ENCODE data around the gene FAU. TPM values are rescaled to one million over a fixed set of nuclear protein-coding genes. Genes with fewer than 3 reads are reported as not detected.

The FAU gene
- total RNA-seq, 1 experiment from 2014 or later = 1,001 TPM

DNA sequence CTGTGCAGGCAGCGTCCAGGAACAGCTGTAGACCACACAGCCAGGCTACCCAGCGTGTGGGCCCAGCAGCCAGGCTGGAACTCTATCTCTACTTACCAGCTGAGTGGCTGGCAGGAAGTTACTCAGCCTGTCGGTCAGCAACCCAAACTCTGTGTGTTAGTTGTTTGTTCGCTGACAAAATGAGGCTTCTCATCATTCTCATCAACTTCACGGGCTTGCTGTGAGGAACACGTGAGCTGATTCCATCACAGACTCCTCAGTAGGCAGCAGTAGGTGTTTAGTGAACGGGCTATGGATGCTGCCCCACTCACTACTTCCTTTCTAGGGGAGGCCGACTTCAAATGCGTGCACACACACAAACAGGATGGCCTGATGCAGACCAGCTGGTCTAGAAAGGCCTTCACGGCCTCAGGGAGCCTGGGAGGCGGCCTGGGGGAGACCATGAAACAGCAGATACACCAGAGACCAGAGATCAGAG lies 47.3 kb upstream of the FAU start:
- ChIA-PET CTCF (no interaction called here), POLR2A (interaction anchor here (0.6 kb wide), 1 partner anchor 32 kb away, joined by 3 read pairs; no protein-coding TSS in a partner anchor)
- 0 out of 2 replicates have a peak, but pooled peaks cover 10% of the 10 kb centered on the region for H3K4me1 ChIP-seq (ENCODE audit: control insufficient read depth, insufficient read depth, low read length)
- H3K27me3 ChIP-seq (ENCODE audit: control insufficient read depth, insufficient read depth, low read length) = no peaks in the 10 kb centered on the region
- in situ Hi-C loops (cut with HindIII; ENCODE audit: low pct_unique_long_range_greater_than_20kb, low sequenced_read_pairs) = no loop called here
- H3K9me3 ChIP-seq (ENCODE audit: control insufficient read depth, insufficient read depth, low read depth, low read length) = no peaks in the 10 kb centered on the region
- ATAC-seq (peak; percentile 47; the same call in 1 of the 2 replicates), DNase-seq (ENCODE audit: low read depth, low spot score) (no peak)
- no peak for TF ChIP-seq POLR2AphosphoS5 (IDR thresholded peaks at IDR 0.05; ENCODE audit: low read depth, low read length)
- peak overlapping the region; percentile 13; the same call in 1 of the 2 replicates for H3K27ac ChIP-seq (ENCODE audit: low read length)
- BruUV-seq (replicated peaks) = no TSS peak
- intact Hi-C loops (cut with micrococcal nuclease; ENCODE audit: unreplicated experiment) = no loop called here
- H3K4me3 ChIP-seq (ENCODE audit: low read depth in 2 of 2, low read length in 2 of 2) = no peak overlapping the region
- H3K36me3 ChIP-seq (ENCODE audit: control insufficient read depth, insufficient read depth, low read length) = no peaks in the 10 kb centered on the region

DNA sequence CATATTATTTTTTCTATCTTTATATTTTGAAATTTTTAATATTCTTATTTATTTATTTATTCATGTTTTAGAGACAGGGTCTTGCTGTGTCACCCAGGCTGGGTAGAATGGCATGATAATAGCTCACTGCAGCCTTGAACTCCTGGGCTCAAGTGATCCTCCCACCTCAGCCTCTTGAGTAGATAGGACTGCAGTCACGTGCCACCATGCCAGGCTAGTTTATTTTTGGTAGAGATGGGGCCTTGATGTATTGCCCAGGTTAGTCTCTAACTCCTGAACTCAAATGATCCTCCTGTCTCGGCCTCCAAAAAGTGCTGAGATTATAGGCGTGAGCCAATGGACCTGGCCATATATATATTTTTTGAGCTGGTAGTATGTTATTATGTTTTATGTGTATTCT lies 45.7 kb upstream of the FAU start:
- H3K9me3 ChIP-seq (ENCODE audit: control insufficient read depth, insufficient read depth, low read depth, low read length) = no peaks in the 10 kb centered on the region
- H3K36me3 ChIP-seq (ENCODE audit: control insufficient read depth, insufficient read depth, low read length) = no peaks in the 10 kb centered on the region
- BruUV-seq (replicated peaks) = no TSS peak
- ATAC-seq = no peak
- no peak overlapping the region for H3K27ac ChIP-seq (ENCODE audit: low read length)
- intact Hi-C loops (cut with micrococcal nuclease; ENCODE audit: unreplicated experiment) = no loop called here
- H3K4me3 ChIP-seq (ENCODE audit: low read depth in 2 of 2, low read length in 2 of 2) = no peak overlapping the region
- H3K4me1 ChIP-seq (ENCODE audit: control insufficient read depth, insufficient read depth, low read length) = 0 out of 2 replicates have a peak, but pooled peaks cover 10% of the 10 kb centered on the region
- no peaks in the 10 kb centered on the region for H3K27me3 ChIP-seq (ENCODE audit: control insufficient read depth, insufficient read depth, low read length)
- CTCF ChIA-PET = no interaction called here
- TF ChIP-seq POLR2AphosphoS5 (IDR thresholded peaks at IDR 0.05; ENCODE audit: low read depth, low read length) = no peak
- TF ChIP-seq, protein P1, sequence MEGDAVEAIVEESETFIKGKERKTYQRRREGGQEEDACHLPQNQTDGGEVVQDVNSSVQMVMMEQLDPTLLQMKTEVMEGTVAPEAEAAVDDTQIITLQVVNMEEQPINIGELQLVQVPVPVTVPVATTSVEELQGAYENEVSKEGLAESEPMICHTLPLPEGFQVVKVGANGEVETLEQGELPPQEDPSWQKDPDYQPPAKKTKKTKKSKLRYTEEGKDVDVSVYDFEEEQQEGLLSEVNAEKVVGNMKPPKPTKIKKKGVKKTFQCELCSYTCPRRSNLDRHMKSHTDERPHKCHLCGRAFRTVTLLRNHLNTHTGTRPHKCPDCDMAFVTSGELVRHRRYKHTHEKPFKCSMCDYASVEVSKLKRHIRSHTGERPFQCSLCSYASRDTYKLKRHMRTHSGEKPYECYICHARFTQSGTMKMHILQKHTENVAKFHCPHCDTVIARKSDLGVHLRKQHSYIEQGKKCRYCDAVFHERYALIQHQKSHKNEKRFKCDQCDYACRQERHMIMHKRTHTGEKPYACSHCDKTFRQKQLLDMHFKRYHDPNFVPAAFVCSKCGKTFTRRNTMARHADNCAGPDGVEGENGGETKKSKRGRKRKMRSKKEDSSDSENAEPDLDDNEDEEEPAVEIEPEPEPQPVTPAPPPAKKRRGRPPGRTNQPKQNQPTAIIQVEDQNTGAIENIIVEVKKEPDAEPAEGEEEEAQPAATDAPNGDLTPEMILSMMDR (IDR thresholded peaks at IDR 0.05) = no peak
- TF ChIP-seq, protein P2, sequence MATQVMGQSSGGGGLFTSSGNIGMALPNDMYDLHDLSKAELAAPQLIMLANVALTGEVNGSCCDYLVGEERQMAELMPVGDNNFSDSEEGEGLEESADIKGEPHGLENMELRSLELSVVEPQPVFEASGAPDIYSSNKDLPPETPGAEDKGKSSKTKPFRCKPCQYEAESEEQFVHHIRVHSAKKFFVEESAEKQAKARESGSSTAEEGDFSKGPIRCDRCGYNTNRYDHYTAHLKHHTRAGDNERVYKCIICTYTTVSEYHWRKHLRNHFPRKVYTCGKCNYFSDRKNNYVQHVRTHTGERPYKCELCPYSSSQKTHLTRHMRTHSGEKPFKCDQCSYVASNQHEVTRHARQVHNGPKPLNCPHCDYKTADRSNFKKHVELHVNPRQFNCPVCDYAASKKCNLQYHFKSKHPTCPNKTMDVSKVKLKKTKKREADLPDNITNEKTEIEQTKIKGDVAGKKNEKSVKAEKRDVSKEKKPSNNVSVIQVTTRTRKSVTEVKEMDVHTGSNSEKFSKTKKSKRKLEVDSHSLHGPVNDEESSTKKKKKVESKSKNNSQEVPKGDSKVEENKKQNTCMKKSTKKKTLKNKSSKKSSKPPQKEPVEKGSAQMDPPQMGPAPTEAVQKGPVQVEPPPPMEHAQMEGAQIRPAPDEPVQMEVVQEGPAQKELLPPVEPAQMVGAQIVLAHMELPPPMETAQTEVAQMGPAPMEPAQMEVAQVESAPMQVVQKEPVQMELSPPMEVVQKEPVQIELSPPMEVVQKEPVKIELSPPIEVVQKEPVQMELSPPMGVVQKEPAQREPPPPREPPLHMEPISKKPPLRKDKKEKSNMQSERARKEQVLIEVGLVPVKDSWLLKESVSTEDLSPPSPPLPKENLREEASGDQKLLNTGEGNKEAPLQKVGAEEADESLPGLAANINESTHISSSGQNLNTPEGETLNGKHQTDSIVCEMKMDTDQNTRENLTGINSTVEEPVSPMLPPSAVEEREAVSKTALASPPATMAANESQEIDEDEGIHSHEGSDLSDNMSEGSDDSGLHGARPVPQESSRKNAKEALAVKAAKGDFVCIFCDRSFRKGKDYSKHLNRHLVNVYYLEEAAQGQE (IDR thresholded peaks at IDR 0.05; ENCODE audit: insufficient read depth in 1 of 2, low read depth in 2 of 2, low read length in 1 of 2) = no peak
- TF ChIP-seq TCF7L2 (IDR thresholded peaks at IDR 0.05; ENCODE audit: low read depth, low read length) = no peak
- no peak for TF ChIP-seq SIN3A (IDR thresholded peaks at IDR 0.05; ENCODE audit: borderline replicate concordance, insufficient read depth, low read depth, low read length)
- in situ Hi-C loops (cut with HindIII; ENCODE audit: low pct_unique_long_range_greater_than_20kb, low sequenced_read_pairs) = no loop called here
- no peak for DNase-seq (ENCODE audit: low read depth, low spot score)
- POLR2A ChIA-PET = no interaction called here

DNA sequence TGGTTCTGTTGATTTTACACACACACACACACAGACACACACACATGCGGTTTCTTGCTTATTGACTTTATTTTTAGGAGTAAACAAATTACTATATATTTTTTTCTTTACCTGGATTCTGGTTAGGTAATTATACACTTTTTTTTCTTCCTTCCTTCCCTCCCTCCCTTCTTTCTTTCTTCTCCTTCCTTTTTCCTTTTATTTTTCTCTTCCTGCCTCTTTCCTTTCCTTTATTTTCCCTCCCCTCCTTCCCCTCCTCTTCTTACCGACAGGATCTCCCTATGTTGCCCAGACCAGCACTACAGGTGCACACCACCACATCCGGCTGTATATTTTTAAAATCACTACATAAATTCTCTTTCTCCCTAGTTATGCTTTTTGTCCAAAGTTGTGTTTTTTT lies 45.0 kb upstream of the FAU start:
- in situ Hi-C loops (cut with HindIII; ENCODE audit: low pct_unique_long_range_greater_than_20kb, low sequenced_read_pairs) (no loop called here), intact Hi-C loops (cut with micrococcal nuclease; ENCODE audit: unreplicated experiment) (no loop called here)
- Histone ChIP-seq H3K27ac (ENCODE audit: low read length) (no peak overlapping the region), H3K9me3 (ENCODE audit: control insufficient read depth, insufficient read depth, low read depth, low read length) (no peaks in the 10 kb centered on the region), H3K36me3 (ENCODE audit: control insufficient read depth, insufficient read depth, low read length) (no peaks in the 10 kb centered on the region), H3K27me3 (ENCODE audit: control insufficient read depth, insufficient read depth, low read length) (no peaks in the 10 kb centered on the region), H3K4me3 (ENCODE audit: low read depth in 2 of 2, low read length in 2 of 2) (no peak overlapping the region), H3K4me1 (ENCODE audit: control insufficient read depth, insufficient read depth, low read length) (0 out of 2 replicates have a peak, but pooled peaks cover 10% of the 10 kb centered on the region)
- POLR2A ChIA-PET = no interaction called here
- no TSS peak for BruUV-seq (replicated peaks)
- DNase-seq (ENCODE audit: low read depth, low spot score) (no peak), ATAC-seq (no peak)
- CTCF ChIA-PET = no interaction called here
- TF ChIP-seq POLR2AphosphoS5 (IDR thresholded peaks at IDR 0.05; ENCODE audit: low read depth, low read length) (no peak), TCF7L2 (IDR thresholded peaks at IDR 0.05; ENCODE audit: low read depth, low read length) (no peak), SIN3A (IDR thresholded peaks at IDR 0.05; ENCODE audit: borderline replicate concordance, insufficient read depth, low read depth, low read length) (no peak)
- TF ChIP-seq, protein P2 (IDR thresholded peaks at IDR 0.05; ENCODE audit: insufficient read depth in 1 of 2, low read depth in 2 of 2, low read length in 1 of 2) = no peak
- TF ChIP-seq, protein P1 (IDR thresholded peaks at IDR 0.05) = no peak

All from Panc1 (cell line).